ENCODE measurements around the gene NUDT16. TPM values are rescaled to one million over a fixed set of nuclear protein-coding genes. Genes with fewer than 3 reads are reported as not detected.
"Not testable (repeated sequence)": the region's sequence is repeated elsewhere in the genome, so short reads cannot be mapped to it uniquely, and the experiment has no call there.

The NUDT16 gene
- 10.1 and 13.1 TPM in 2 replicates for total RNA-seq (2014; rRNA removed; shearing (Covaris generic))

GRCh38 chr3:131381445-131382291 lies at the start of gene NUDT16:
TSS of gene NUDT16 (plus strand) at chr3:131381774. CDS start at chr3:131381805, 31 bp downstream.
- peak; percentile 99 for DNase-seq (ENCODE audit: low read depth)

- DNase-seq (ENCODE audit: low read depth) = no peak
These were observed 42.5 kb upstream of the NUDT16 start for GRCh38 chr3:131338948-131339640.

GRCh38 chr3:131341761-131342160 lies 39.8 kb upstream of the NUDT16 start:
- no peak for DNase-seq (ENCODE audit: low read depth)

GRCh38 chr3:131348911-131349310 lies 32.7 kb upstream of the NUDT16 start:
- no peak for DNase-seq (ENCODE audit: low read depth)

GRCh38 chr3:131349454-131349853 lies 32.1 kb upstream of the NUDT16 start:
- DNase-seq (ENCODE audit: low read depth) = no peak

- peak; percentile 77 for DNase-seq (ENCODE audit: low read depth)
These were observed 31.6 kb upstream of the NUDT16 start for GRCh38 chr3:131349946-131350347.

GRCh38 chr3:131350506-131350905 lies 31.1 kb upstream of the NUDT16 start:
- DNase-seq (ENCODE audit: low read depth) = no peak

GRCh38 chr3:131353016-131353877 lies 28.3 kb upstream of the NUDT16 start:
- no peak for DNase-seq (ENCODE audit: low read depth)

- no peak for DNase-seq (ENCODE audit: low read depth)
These were observed 27.6 kb upstream of the NUDT16 start for GRCh38 chr3:131353986-131354385.

- peak; percentile 29 for DNase-seq (ENCODE audit: low read depth)
These were observed 25.5 kb upstream of the NUDT16 start for GRCh38 chr3:131356006-131356595.

- no peak for DNase-seq (ENCODE audit: low read depth)
These were observed 24.3 kb upstream of the NUDT16 start for GRCh38 chr3:131357275-131357674.

GRCh38 chr3:131360191-131360755 lies 21.3 kb upstream of the NUDT16 start:
- no peak for DNase-seq (ENCODE audit: low read depth)

GRCh38 chr3:131361066-131361463 lies 20.5 kb upstream of the NUDT16 start:
- DNase-seq (ENCODE audit: low read depth) = not testable (repeated sequence)

GRCh38 chr3:131361464-131362421 lies 19.8 kb upstream of the NUDT16 start:
- no peak for DNase-seq (ENCODE audit: low read depth)

GRCh38 chr3:131363275-131363674 lies 18.3 kb upstream of the NUDT16 start:
- DNase-seq (ENCODE audit: low read depth) = no peak

GRCh38 chr3:131370935-131371687 lies 10.5 kb upstream of the NUDT16 start:
- no peak for DNase-seq (ENCODE audit: low read depth)

GRCh38 chr3:131371688-131372066 lies 9.9 kb upstream of the NUDT16 start:
- no peak for DNase-seq (ENCODE audit: low read depth)

- DNase-seq (ENCODE audit: low read depth) = no peak
These were observed 6.8 kb upstream of the NUDT16 start for GRCh38 chr3:131374741-131375140.

- not testable (repeated sequence) for DNase-seq (ENCODE audit: low read depth)
These were observed 641 bp upstream of the NUDT16 start for GRCh38 chr3:131380821-131381444.
